GM12873 (cell line): ENCODE data around the gene FCGR3A.

Experiments
- TF ChIP-seq, protein P1 (sequence below): IDR thresholded peaks from 2 replicates; pipeline ENCODE4 v1.5.1; 2012; ENCODE audit warnings: low read depth, mild to moderate bottlenecking, moderate library complexity, low read length, control low read depth; ENCODE audit not compliant: insufficient read depth; ENCODE audit errors: missing control alignments

FCGR3A gene

DNA sequence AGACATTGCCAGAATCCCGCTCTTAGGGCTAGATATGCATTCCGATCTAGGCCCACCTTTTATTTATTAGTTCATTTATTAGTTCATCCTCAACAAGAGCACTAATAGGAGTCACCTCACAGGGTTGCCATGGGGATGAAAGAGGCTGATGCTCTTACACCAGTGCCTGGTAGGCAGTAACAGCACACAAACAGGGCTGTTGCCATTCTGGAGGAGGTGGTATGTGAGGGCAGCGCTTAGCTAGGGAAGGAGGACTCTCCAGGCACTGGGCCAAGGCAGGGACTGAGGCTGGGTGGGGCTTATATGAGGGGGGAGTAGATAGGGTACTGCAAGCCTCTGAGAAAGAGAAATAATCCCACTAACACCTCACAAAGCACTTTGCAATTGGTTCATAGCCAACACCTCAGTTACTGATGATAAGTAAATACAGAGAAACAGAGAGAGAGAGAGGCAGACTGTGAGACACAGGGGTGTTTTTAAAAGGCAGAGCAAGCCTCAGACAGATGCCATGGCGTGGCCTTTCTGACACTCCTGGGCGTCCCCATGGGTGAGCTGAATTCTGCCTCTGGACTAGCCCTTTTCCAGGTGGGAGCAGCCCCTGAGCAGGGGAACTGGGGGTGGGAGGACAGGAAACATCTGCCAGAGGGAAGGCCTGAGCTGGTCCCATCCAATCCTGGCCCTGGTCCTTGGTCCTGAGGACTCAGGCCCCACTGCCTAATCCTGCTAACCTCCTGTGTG is 38.4 kb downstream of the FCGR3A start:
- TF ChIP-seq, protein P1, sequence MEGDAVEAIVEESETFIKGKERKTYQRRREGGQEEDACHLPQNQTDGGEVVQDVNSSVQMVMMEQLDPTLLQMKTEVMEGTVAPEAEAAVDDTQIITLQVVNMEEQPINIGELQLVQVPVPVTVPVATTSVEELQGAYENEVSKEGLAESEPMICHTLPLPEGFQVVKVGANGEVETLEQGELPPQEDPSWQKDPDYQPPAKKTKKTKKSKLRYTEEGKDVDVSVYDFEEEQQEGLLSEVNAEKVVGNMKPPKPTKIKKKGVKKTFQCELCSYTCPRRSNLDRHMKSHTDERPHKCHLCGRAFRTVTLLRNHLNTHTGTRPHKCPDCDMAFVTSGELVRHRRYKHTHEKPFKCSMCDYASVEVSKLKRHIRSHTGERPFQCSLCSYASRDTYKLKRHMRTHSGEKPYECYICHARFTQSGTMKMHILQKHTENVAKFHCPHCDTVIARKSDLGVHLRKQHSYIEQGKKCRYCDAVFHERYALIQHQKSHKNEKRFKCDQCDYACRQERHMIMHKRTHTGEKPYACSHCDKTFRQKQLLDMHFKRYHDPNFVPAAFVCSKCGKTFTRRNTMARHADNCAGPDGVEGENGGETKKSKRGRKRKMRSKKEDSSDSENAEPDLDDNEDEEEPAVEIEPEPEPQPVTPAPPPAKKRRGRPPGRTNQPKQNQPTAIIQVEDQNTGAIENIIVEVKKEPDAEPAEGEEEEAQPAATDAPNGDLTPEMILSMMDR: no peak

DNA sequence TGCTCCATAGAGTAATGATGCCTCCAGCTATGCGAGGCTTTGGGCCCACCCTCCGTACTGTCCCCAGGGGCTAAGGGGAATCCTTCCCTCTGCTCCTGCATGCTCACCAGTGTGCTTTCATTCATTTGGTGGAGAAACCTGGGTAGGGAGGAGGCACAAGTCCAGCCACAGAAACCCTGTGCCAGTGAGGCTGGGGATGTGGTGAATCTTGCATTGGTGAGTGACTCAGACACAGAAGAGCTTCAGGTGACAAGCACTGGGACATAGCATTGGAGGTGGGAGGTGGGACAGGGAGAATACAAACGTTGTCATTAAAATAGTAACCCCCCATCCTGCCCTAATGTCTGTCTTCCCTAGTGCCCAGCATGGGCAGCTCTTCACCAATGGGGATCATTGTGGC is 39.1 kb downstream of the FCGR3A start:
- TF ChIP-seq, protein P1: no peak

DNA sequence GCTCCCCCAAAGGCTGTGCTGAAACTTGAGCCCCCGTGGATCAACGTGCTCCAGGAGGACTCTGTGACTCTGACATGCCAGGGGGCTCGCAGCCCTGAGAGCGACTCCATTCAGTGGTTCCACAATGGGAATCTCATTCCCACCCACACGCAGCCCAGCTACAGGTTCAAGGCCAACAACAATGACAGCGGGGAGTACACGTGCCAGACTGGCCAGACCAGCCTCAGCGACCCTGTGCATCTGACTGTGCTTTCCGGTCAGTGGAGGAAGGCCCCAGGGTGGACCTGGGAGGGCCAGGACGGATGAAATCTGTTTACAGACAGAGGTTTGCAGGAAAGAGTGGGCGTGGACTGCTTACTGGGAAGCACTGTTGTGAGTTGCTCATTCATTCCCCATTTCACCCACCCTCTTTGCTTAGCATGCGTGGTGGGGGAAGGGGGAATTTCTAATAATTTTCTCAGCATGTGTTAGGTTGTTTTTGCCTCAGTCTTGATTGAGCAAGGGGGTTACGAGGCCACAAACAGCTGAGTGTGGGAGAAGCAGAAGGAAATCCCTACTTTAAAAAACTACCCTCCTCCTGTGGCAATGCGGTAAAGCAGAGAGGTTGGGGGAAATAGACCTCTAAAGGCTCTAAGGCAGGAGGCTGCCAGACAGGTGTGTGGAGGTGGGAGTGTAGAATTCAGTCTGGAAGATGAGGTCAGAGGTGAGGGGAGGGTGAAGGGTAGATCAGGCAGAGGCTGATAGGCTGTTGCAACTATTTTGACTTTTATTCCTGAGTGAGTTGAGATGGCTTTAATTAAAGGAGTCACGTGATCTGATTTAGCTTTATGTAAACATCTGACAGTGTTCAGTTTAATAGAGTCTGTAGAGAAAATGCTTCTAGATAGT is 43.0 kb downstream of the FCGR3A start:
- TF ChIP-seq, protein P1: no peak

DNA sequence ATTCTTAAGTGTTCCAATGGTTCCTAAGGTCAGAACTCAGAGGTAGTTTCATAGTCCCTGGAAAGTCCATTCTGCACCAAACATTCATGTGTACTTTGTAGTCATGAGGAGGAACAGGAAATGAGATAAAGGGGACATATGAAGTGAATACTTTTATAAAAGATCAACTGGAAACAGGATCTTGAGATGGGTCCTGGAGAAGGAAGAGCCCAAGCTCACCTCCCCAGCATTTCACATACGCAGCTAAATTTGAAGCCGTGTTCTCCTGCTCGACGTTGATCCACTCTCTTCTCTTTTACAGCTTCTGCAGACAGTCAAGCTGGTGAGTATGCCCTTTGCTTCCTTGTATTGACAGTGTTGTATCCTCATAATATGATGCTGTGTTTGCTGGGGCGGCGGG is 43.9 kb downstream of the FCGR3A start:
- TF ChIP-seq, protein P1: no peak

DNA sequence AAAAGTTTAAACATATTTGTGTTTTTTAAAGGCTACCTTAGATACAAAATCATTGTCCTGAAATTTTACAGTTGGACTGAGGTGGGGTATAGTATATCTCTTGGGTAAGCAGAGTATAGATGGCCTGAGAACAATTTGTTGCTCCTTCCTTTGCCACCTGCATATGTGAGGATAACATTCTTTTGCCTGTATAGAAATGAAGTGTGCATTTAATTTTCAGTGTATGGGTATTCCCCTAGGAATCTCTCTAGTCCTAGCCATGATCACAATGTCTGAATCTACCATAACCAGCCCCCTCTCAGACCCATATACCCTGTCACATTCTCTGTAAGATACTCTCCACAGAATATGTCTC is 46.2 kb downstream of the FCGR3A start:
- TF ChIP-seq, protein P1: no peak

DNA sequence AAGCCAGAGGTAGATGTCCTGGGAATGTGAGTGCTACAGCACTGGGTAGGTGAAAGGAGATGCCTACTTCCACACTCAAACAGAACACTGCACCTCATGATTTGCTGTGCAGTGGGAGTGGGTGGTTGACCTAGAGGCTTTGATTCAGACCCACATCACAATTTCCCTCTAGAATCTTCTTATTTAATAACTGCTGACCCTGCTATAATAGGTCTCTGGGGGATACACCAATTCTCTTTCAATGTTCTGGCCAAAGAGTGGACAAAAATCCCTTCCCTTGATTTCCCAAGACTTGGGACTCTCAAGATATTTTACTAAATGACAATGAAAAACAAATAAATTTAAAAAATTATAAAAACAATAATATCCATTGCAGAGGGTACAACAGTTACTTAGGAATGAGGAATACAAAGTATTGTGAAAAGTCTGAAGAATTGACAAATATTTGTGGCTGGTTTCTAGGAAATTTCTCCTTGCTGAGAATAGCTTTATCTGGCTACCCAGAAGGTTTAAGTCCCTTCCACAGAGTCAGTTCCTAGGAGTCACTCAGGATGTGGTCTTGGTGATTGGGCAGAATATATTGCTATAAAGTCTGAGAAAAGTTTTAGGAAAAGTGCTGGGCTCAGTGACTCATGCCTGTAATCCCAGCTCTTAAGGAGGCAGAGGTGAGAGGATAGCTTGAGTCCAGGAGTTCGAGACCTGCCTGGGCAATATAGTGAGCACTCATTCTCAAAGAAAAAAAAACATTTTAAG is 46.8 kb downstream of the FCGR3A start:
- TF ChIP-seq, protein P1: no peak

DNA sequence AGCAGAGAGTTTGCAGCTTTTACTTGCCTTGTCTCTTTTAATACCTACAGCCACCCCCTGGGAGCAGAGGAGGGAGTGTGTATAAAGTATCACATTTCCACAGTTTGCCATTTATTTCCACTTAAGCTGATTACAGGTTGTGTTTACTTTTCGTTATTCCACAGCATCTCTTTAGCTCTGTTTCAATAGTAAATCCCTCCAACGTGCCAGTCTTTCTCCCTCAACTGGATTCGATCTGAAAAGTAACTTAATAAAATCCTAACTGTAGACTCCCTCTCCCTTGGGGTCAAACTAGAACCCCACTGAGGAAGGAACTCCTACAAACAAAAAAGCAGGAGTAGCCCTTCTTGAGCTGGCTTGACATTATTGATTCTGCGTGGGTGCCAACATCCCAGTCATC is 47.4 kb downstream of the FCGR3A start:
- TF ChIP-seq, protein P1: no peak
